HepG2 (cell line): Measurements from ENCODE around the gene RHOV. TPM values are rescaled to one million over a fixed set of nuclear protein-coding genes. Genes with fewer than 3 reads are reported as not detected.

Source experiments
- ATAC-seq: fragments of 200-7000 bp; cut with Tn5 transposase; 3 replicates; pipeline ENCODE4 v1.9.1; 2020; ENCODE audit warnings: mild to moderate bottlenecking, moderate library complexity
- BruUV-seq: library from RNA; stranded (reverse); fragments of 400-500 nt; replicated peaks from 2 replicates; lab custom pipeline; 2021; lab: Mats Ljungman, UMichigan
- CTCF ChIA-PET: fragments of 300-600 bp; formaldehyde crosslinking; extraction: SDS; loops from one replicate; lab custom pipeline; 2021; ENCODE audit warnings: low total read pairs, inconsistent platforms, low intra/inter-chr PET ratio; lab: Yijun Ruan, JAX
- POLR2A ChIA-PET: fragments of 350-600 bp; sonication (Branson Sonifier 250); formaldehyde crosslinking; loops from one replicate; lab custom pipeline; 2020; ENCODE audit warnings: antibody characterized with exemption, inconsistent platforms; lab: Yijun Ruan, JAX
- DNase-seq: peaks from one replicate; pipeline ENCODE4 v3.0.0-alpha.2; 2015; ENCODE audit warnings: low spot score
- FAIRE-seq: peaks from 3 replicates; lab custom pipeline; 2011; peaks lifted over from hg19 to GRCh38; lab: Jason Lieb, UNC
- H2AFZ ChIP-seq: one replicate; pipeline ENCODE4 v1.6.1; 2011; ENCODE audit warnings: low read length, inconsistent platforms
- H3K27ac ChIP-seq: fragments of 300-600 bp; 3 replicates; pipeline ENCODE4 v1.8.0; 2011; ENCODE audit warnings: mixed run types, mild to moderate bottlenecking, mixed read lengths, low read length, inconsistent platforms; ENCODE audit not compliant: insufficient read depth; ENCODE audit errors: extremely low read length
- H3K27me3 ChIP-seq, 2 experiments: fragments of 200-600 bp in 1 of 2; 2 replicates in 1 of 2; 3 replicates in 1 of 2; pipeline versions ENCODE4 v1.6.0 to v1.8.0; 2011; ENCODE audit warnings: low read length in 2 of 2, mild to moderate bottlenecking in 2 of 2, moderate library complexity in 2 of 2, inconsistent platforms in 1 of 2; ENCODE audit not compliant: insufficient read depth in 2 of 2, control insufficient read depth in 1 of 2
- H3K36me3 ChIP-seq, 2 experiments: fragments of 200-600 bp in 1 of 2; replicated peaks in 1 of 2; 2 replicates in 1 of 2; 3 replicates in 1 of 2; pipeline versions ENCODE4 v1.5.1 to v1.8.0; 2011; ENCODE audit warnings: low read length in 2 of 2, inconsistent platforms in 1 of 2; ENCODE audit not compliant: insufficient read depth in 2 of 2, control insufficient read depth in 1 of 2
- H3K4me1 ChIP-seq: 2 replicates; pipeline ENCODE4 v1.5.1; 2012; ENCODE audit warnings: low read length, inconsistent platforms; ENCODE audit not compliant: insufficient read depth
- H3K4me2 ChIP-seq: 2 replicates; pipeline ENCODE4 v1.6.0; 2011; ENCODE audit warnings: low read depth, low read length, inconsistent platforms
- H3K4me3 ChIP-seq, 3 experiments: fragments of 200-600 bp in 1 of 3; sonication (generic), shearing (Covaris generic) in 1 of 3; replicated peaks in 1 of 3; 2 replicates each; pipeline ENCODE4 v1.5.1; 2011 to 2016; ENCODE audit warnings: low read length in 3 of 3, inconsistent platforms in 2 of 3, low read depth in 2 of 3, mild to moderate bottlenecking in 2 of 3, control low read depth in 1 of 3, mixed read lengths in 1 of 3; ENCODE audit not compliant: insufficient read depth in 1 of 3
- H3K79me2 ChIP-seq: one replicate; pipeline ENCODE4 v1.6.1; 2011; ENCODE audit warnings: low read length, inconsistent platforms; ENCODE audit not compliant: insufficient read depth
- H3K9ac ChIP-seq: 2 replicates; pipeline ENCODE4 v1.6.0; 2011; ENCODE audit warnings: mild to moderate bottlenecking, low read depth, low read length, inconsistent platforms; ENCODE audit not compliant: insufficient read depth
- H3K9me3 ChIP-seq: 2 replicates; pipeline ENCODE4 v1.5.1; 2012; ENCODE audit warnings: mild to moderate bottlenecking, low read length
- H4K20me1 ChIP-seq: 2 replicates; pipeline ENCODE4 v1.6.0; 2011; ENCODE audit warnings: inconsistent platforms, mild to moderate bottlenecking, low read length, moderate library complexity; ENCODE audit not compliant: insufficient read depth
- HNRNPL ChIP-seq: fragments of 200-400 bp; formaldehyde crosslinking; IDR thresholded peaks from 2 replicates; pipeline ENCODE4 v1.6.1; 2017; ENCODE audit warnings: mild to moderate bottlenecking, low read depth, low read length
- LCORL ChIP-seq, 2 experiments: fragments of 450-650 bp in 1 of 2; sonication (generic) in 1 of 2; formaldehyde crosslinking in 1 of 2; IDR thresholded peaks; 2 replicates each; pipeline versions ENCODE4 v1.5.0 to v1.6.1; 2017 to 2020; ENCODE audit warnings: antibody characterized with exemption in 1 of 2, missing genetic modification reagents in 1 of 2
- NRL ChIP-seq: sonication (generic); formaldehyde crosslinking; IDR thresholded peaks from 2 replicates; pipeline ENCODE4 v1.5.0; 2020; ENCODE audit warnings: missing genetic modification reagents, mild to moderate bottlenecking, moderate library complexity, borderline replicate concordance
- ZNF367 ChIP-seq: sonication (generic); formaldehyde crosslinking; IDR thresholded peaks from 2 replicates; pipeline ENCODE4 v1.4.0; 2020; ENCODE audit warnings: missing genetic modification reagents, borderline replicate concordance
- ZNF546 ChIP-seq: sonication (generic); formaldehyde crosslinking; conservative IDR thresholded peaks from 2 replicates; pipeline ENCODE4 v1.8.1; 2023; ENCODE audit warnings: mild to moderate bottlenecking, missing genetic modification reagents
- WGBS: methylation state at CpG from one replicate; pipeline ENCODE4 v1.1.6; 2017; ENCODE audit warnings: low lambda C conversion rate; 5-methylcytosine and 5-hydroxymethylcytosine counted together
- in situ Hi-C: cut with HindIII; loops from 2 replicates; pipeline ENCODE4 v1.10.0; 2017; ENCODE audit warnings: low pct_unique_long_range_greater_than_20kb; ENCODE audit not compliant: extremely low pct_ligation_motif_present
- intact Hi-C: fragments of 100-400 bp; cut with micrococcal nuclease; formaldehyde crosslinking; loops from one replicate; pipeline ENCODE4 v1.10.0; 2022; ENCODE audit not compliant: unreplicated experiment
- polyA plus RNA-seq, 8 experiments: library from polyadenylated mRNA; depleted of rRNA in 3 of 8; stranded (reverse) in 7 of 8; unstranded in 1 of 8; fragments of >200 nt; fragmentation: Illumina TruSeq in 4 of 8; extraction: Trizol in 4 of 8; gene quantifications; 2 replicates each; pipeline versions ENCODE4 v1.2.1 to v1.2.3, GENCODE V29; 2011 to 2016; ENCODE audit warnings: low read depth in 4 of 8, missing spikeins in 1 of 8, mixed read lengths in 1 of 8; ENCODE audit not compliant: insufficient read depth in 1 of 8
- total RNA-seq, 5 experiments: library from RNA; depleted of rRNA; stranded (reverse); fragments of >200 nt; fragmentation: Illumina TruSeq; extraction: Trizol; gene quantifications; 2 replicates each; pipeline ENCODE4 v1.2.3, GENCODE V29; 2016; ENCODE audit warnings: low read depth in 1 of 5
- TF ChIP-seq, protein P1 (sequence below): sonication (generic); formaldehyde crosslinking; IDR thresholded peaks from 2 replicates; pipeline ENCODE4 v1.5.1; 2020; ENCODE audit warnings: mild to moderate bottlenecking, missing genetic modification reagents, moderate library complexity
- TF ChIP-seq, protein P2 (sequence below): sonication (generic); formaldehyde crosslinking; IDR thresholded peaks from 2 replicates; pipeline ENCODE4; 2020; ENCODE audit warnings: missing genetic modification reagents, mild to moderate bottlenecking, borderline replicate concordance
- TF ChIP-seq, protein P3 (sequence below): sonication (generic); formaldehyde crosslinking; IDR thresholded peaks from 2 replicates; pipeline ENCODE4 v1.9.0; 2022; ENCODE audit warnings: low read depth, missing genetic modification reagents

RHOV gene
- total and polyA plus RNA-seq, 2 of the 13 experiments (the other 11 are each of a cell fraction or from before 2014, with no cell fraction given): 0.17 to 0.18 TPM

DNA sequence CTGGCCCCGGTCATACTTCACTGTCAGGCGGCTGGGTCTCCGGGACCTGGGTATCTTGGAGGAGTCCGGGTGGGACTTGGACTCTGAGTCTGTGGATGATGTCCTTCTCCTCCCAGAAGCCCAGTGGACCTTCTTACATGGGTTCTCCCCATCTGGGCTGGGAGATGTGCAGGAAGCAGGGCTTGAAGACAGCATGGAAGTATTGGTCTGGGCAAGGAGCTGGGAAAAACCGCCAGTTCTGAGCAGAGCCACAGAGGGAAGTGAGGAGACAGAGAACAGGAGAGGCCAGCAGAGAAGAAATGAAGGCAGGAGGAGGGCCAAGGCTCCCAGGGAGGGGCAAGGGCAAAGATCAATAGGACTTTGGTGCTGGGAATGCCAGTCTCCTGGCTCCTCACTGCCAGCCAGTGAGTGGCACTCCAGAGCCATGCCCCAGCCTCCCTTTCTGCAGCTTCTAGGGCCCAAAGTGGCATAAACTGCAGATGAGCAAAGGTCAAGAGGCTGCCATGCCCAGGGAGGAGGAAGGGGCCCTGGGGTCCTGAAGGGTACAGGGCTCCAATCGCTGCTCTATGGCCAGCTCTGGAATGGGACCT, 45.5 kb downstream of the RHOV start, which contains the start of gene PPP1R14D:
PPP1R14D (minus strand) TSS at position 262 of the 590 bp plus-strand sequence; CDS start at position 195, 67 bp downstream.
- POLR2A ChIA-PET: interaction anchor here (0.9 to 1.3 kb wide), 3 partner anchors 19 to 22 kb away, joined by 3 read pairs; partner anchors contain the start of genes DNAJC17 and ZFYVE19
- intact Hi-C loops (no loop called here), in situ Hi-C loops (no loop called here)
- 75% methylated on average over 2 of the region's 6 CpGs for WGBS
- peak within 1 kb of the TSS; percentile 86 for H2AFZ ChIP-seq
- TF ChIP-seq ZNF546 (no peak), NRL (CRISPR knock-in tag) (peak; percentile 50; the same call in 1 of the 2 replicates), HNRNPL (peak; percentile 82; the same call in 1 of the 2 replicates), LCORL (IDR thresholded peaks at IDR 0.05) (no peak), LCORL (CRISPR knock-in tag; IDR thresholded peaks at IDR 0.05) (no peak), ZNF367 (no peak)
- TF ChIP-seq, protein P1, sequence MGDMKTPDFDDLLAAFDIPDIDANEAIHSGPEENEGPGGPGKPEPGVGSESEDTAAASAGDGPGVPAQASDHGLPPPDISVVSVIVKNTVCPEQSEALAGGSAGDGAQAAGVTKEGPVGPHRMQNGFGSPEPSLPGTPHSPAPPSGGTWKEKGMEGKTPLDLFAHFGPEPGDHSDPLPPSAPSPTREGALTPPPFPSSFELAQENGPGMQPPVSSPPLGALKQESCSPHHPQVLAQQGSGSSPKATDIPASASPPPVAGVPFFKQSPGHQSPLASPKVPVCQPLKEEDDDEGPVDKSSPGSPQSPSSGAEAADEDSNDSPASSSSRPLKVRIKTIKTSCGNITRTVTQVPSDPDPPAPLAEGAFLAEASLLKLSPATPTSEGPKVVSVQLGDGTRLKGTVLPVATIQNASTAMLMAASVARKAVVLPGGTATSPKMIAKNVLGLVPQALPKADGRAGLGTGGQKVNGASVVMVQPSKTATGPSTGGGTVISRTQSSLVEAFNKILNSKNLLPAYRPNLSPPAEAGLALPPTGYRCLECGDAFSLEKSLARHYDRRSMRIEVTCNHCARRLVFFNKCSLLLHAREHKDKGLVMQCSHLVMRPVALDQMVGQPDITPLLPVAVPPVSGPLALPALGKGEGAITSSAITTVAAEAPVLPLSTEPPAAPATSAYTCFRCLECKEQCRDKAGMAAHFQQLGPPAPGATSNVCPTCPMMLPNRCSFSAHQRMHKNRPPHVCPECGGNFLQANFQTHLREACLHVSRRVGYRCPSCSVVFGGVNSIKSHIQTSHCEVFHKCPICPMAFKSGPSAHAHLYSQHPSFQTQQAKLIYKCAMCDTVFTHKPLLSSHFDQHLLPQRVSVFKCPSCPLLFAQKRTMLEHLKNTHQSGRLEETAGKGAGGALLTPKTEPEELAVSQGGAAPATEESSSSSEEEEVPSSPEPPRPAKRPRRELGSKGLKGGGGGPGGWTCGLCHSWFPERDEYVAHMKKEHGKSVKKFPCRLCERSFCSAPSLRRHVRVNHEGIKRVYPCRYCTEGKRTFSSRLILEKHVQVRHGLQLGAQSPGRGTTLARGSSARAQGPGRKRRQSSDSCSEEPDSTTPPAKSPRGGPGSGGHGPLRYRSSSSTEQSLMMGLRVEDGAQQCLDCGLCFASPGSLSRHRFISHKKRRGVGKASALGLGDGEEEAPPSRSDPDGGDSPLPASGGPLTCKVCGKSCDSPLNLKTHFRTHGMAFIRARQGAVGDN: 0 out of 2 replicates have a peak, but pooled peaks have one; percentile 8
- TF ChIP-seq, protein P2, sequence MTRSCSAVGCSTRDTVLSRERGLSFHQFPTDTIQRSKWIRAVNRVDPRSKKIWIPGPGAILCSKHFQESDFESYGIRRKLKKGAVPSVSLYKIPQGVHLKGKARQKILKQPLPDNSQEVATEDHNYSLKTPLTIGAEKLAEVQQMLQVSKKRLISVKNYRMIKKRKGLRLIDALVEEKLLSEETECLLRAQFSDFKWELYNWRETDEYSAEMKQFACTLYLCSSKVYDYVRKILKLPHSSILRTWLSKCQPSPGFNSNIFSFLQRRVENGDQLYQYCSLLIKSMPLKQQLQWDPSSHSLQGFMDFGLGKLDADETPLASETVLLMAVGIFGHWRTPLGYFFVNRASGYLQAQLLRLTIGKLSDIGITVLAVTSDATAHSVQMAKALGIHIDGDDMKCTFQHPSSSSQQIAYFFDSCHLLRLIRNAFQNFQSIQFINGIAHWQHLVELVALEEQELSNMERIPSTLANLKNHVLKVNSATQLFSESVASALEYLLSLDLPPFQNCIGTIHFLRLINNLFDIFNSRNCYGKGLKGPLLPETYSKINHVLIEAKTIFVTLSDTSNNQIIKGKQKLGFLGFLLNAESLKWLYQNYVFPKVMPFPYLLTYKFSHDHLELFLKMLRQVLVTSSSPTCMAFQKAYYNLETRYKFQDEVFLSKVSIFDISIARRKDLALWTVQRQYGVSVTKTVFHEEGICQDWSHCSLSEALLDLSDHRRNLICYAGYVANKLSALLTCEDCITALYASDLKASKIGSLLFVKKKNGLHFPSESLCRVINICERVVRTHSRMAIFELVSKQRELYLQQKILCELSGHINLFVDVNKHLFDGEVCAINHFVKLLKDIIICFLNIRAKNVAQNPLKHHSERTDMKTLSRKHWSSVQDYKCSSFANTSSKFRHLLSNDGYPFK (CRISPR knock-in tag): no peak
- TF ChIP-seq, protein P3, sequence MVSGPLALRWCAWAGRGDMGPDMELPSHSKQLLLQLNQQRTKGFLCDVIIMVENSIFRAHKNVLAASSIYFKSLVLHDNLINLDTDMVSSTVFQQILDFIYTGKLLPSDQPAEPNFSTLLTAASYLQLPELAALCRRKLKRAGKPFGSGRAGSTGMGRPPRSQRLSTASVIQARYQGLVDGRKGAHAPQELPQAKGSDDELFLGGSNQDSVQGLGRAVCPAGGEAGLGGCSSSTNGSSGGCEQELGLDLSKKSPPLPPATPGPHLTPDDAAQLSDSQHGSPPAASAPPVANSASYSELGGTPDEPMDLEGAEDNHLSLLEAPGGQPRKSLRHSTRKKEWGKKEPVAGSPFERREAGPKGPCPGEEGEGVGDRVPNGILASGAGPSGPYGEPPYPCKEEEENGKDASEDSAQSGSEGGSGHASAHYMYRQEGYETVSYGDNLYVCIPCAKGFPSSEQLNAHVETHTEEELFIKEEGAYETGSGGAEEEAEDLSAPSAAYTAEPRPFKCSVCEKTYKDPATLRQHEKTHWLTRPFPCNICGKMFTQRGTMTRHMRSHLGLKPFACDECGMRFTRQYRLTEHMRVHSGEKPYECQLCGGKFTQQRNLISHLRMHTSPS: peak; percentile 77
- DNase-seq (no peak), FAIRE-seq (no peak), ATAC-seq (peak; percentile 14; the same call in 1 of the 3 replicates)
- H3K4me3 ChIP-seq: peak within 1 kb of the TSS; percentile 44 to 55 (median 51); a peak in 5 of 6 replicates
- peak within 1 kb of the TSS; percentile 43 for H3K9ac ChIP-seq
- no peak within 1 kb of the TSS for H3K27ac ChIP-seq
- no peaks in the 10 kb centered on the region for H3K36me3 ChIP-seq
- peaks cover 66% of the 10 kb centered on the region for H3K4me1 ChIP-seq
- H3K9me3 ChIP-seq: no peaks in the 10 kb centered on the region
- CTCF ChIA-PET: no interaction called here
- H3K79me2 ChIP-seq: no peaks in the 10 kb centered on the region
- BruUV-seq: no TSS peak
- H4K20me1 ChIP-seq: no peaks in the 10 kb centered on the region
- H3K4me2 ChIP-seq: peak within 1 kb of the TSS; percentile 73
- H3K27me3 ChIP-seq: no peaks in the 10 kb centered on the region
